Measurements from ENCODE around the gene SERPINB13.

The SERPINB13 gene

GRCh38 chr18:63603772-63604171 lies 16.6 kb downstream of the SERPINB13 start:
- peak; percentile 60 for DNase-seq (ENCODE audit: low spot score)
- TF ChIP-seq CTCF (IDR thresholded peaks at IDR 0.05; ENCODE audit: extremely low read depth, missing control alignments), result no peak

GRCh38 chr18:63604791-63605567 lies 17.8 kb downstream of the SERPINB13 start:
- no peak for DNase-seq (ENCODE audit: low spot score)
- TF ChIP-seq CTCF (IDR thresholded peaks at IDR 0.05; ENCODE audit: extremely low read depth, missing control alignments), result no peak

GRCh38 chr18:63606526-63606925 lies 19.4 kb downstream of the SERPINB13 start:
- DNase-seq (ENCODE audit: low spot score), result no peak

GRCh38 chr18:63613420-63613819 lies 26.3 kb downstream of the SERPINB13 start:
- no peak for DNase-seq (ENCODE audit: low spot score)
- TF ChIP-seq CTCF (IDR thresholded peaks at IDR 0.05; ENCODE audit: extremely low read depth, missing control alignments), result no peak

More at GRCh38 chr18:63606526-63606925, 19.4 kb downstream of the SERPINB13 start:
- no peak for TF ChIP-seq CTCF (IDR thresholded peaks at IDR 0.05; ENCODE audit: extremely low read depth, missing control alignments)

- no peak for DNase-seq (ENCODE audit: low spot score)
- no peak for TF ChIP-seq CTCF (IDR thresholded peaks at IDR 0.05; ENCODE audit: extremely low read depth, missing control alignments)
Measured at GRCh38 chr18:63617049-63617914, 30.1 kb downstream of the SERPINB13 start.

GRCh38 chr18:63617915-63618234 lies 30.7 kb downstream of the SERPINB13 start:
- TF ChIP-seq CTCF (IDR thresholded peaks at IDR 0.05; ENCODE audit: extremely low read depth, missing control alignments), result no peak
- no peak for DNase-seq (ENCODE audit: low spot score)

GRCh38 chr18:63619661-63620060 lies 32.5 kb downstream of the SERPINB13 start:
- no peak for DNase-seq (ENCODE audit: low spot score)
- TF ChIP-seq CTCF (IDR thresholded peaks at IDR 0.05; ENCODE audit: extremely low read depth, missing control alignments), result no peak
